H1 (cell line): ENCODE measurements around the gene RETREG3. TPM values are rescaled to one million over a fixed set of nuclear protein-coding genes. Genes with fewer than 3 reads are reported as not detected.

ENCODE experiments used
- ASH2L ChIP-seq: fragments of 200-600, 300-600 bp; sonication (generic); IDR thresholded peaks from one replicate; pipeline ENCODE4 v1.7.1; 2017; ENCODE audit warnings: low read length
- CTBP2 ChIP-seq: IDR thresholded peaks from 2 replicates; pipeline ENCODE4 v1.7.0; 2011; ENCODE audit warnings: borderline replicate concordance, mild to moderate bottlenecking, moderate library complexity, mixed read lengths, low read length; ENCODE audit not compliant: insufficient read depth, insufficient read length
- GABPA ChIP-seq: IDR thresholded peaks from 2 replicates; pipeline ENCODE4 v1.6.1; 2011; ENCODE audit warnings: mild to moderate bottlenecking, low read length, moderate library complexity, borderline replicate concordance; ENCODE audit not compliant: insufficient read depth
- HDAC2 ChIP-seq, 2 experiments: fragments of 300-600 bp in 1 of 2; sonication (generic) in 1 of 2; IDR thresholded peaks; 2 replicates each; pipeline ENCODE4 v1.6.1; 2011 to 2012; ENCODE audit warnings: low read depth in 2 of 2, low read length in 2 of 2, mild to moderate bottlenecking in 2 of 2, moderate library complexity in 2 of 2, borderline replicate concordance in 1 of 2, inconsistent platforms in 1 of 2
- HDAC6 ChIP-seq: IDR thresholded peaks from one replicate; pipeline ENCODE4 v1.7.1; 2012; ENCODE audit warnings: low read depth, mild to moderate bottlenecking, inconsistent platforms, low read length, moderate library complexity
- KDM4A ChIP-seq: IDR thresholded peaks from one replicate; pipeline ENCODE4 v1.7.1; 2012; ENCODE audit warnings: low read depth, mild to moderate bottlenecking, moderate library complexity, low read length, inconsistent platforms; ENCODE audit not compliant: severe bottlenecking
- KDM5A ChIP-seq: fragments of 200-600 bp; IDR thresholded peaks from 2 replicates; pipeline ENCODE4 v1.7.1; 2012; ENCODE audit warnings: mild to moderate bottlenecking, low read length, inconsistent platforms, mixed read lengths
- MAFK ChIP-seq: IDR thresholded peaks from 2 replicates; pipeline ENCODE4 v1.6.1; 2012; ENCODE audit warnings: low read depth, mild to moderate bottlenecking, improper control_type of control experiment, low read length
- PHF8 ChIP-seq: fragments of 200-600 bp; sonication (generic); conservative IDR thresholded peaks from 2 replicates; pipeline ENCODE4 v1.7.1; 2012; ENCODE audit warnings: low read depth, mild to moderate bottlenecking, inconsistent platforms, low read length, moderate library complexity
- SIN3A ChIP-seq, 2 experiments: IDR thresholded peaks in 1 of 2; conservative IDR thresholded peaks in 1 of 2; 2 replicates each; pipeline ENCODE4 v1.6.1; 2011 to 2012; ENCODE audit warnings: low read length in 2 of 2, improper control_type of control experiment in 1 of 2, low read depth in 1 of 2, mild to moderate bottlenecking in 1 of 2
- polyA plus RNA-seq, 7 experiments: library from polyadenylated mRNA; depleted of rRNA in 3 of 7; stranded (reverse) in 5 of 7; unstranded in 2 of 7; fragments of >200 nt in 5 of 7; fragments of 200-250 nt in 2 of 7; gene quantifications; 1 replicate in 5 of 7; 2 replicates in 1 of 7; 4 replicates in 1 of 7; pipeline versions ENCODE4 v1.2.1 to v1.2.3, GENCODE V29; 2011 to 2013; ENCODE audit warnings: missing spikeins in 2 of 7, mixed read lengths in 2 of 7
- total RNA-seq: library from RNA; stranded (reverse); fragmentation: NEBNext Ultra II Directional; extraction: Animal tissue kit (Norgen Biotek cat#: 25700); gene quantifications from 2 replicates; pipeline ENCODE4 v1.2.1, GENCODE V29; 2021

RETREG3 gene
- total and polyA plus RNA-seq, 2 of the 8 experiments (the other 6 are each of a cell fraction or from before 2014, with no cell fraction given), result 23.7 to 42.6 TPM

DNA sequence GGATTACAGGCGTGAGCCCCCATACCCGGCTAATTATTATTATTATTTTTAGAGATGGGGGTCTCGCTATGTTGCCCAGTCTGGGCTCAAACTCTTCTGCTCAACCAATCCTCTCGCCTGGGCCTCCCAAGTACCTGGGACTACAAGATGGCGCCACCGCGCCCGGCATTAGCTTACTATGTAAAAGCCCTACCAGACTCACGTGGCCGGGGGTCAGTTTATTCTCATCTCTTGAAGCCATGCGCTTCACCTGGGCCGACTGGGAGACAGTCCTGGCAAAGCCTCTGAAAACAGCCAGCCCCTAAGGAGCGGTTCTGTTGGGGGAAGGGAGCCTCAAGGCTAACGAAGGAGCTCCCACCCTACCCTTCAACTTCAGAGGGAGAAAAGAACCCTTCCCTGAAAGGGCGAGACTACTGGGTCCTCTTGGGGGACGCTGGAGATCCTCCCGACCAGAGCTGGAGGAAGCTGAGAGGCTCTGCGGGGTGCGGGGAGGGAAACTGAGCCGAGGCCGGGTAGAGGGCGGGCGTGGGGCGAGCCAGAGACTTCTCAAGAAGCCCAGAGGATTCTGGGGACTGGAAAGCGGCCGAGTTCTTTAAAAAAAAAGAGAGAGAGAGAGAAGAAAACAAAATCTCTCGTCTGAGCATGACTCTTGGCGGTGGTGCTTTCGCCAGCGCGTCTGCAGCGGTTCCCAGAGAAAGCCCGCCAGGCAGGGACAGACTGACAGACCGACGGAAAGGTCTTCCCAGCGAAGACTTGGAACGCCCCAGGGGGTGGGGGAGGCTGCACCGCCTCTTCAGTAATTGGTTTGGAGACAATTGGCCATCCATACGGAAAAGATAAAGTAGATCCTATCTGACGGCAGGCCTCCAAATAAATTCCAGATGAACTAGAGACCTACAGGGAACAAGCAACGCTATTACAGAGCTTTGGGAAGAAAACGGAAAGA lies 44.3 kb upstream of the RETREG3 start (continued):
- TF ChIP-seq CTBP2 (no peak), HDAC2 (IDR thresholded peaks at IDR 0.05; ENCODE audit: borderline replicate concordance in 1 of 2, low read depth in 2 of 2, low read length in 2 of 2) (peak in 1 of 2 experiments; percentile 33; a peak in 1 of 4 replicates), SIN3A (conservative IDR thresholded peaks at IDR 0.05 in 1 of 2, IDR thresholded peaks at IDR 0.05 in 1 of 2; ENCODE audit: low read depth in 1 of 2, low read length in 2 of 2) (0 out of 4 replicates have a peak, but pooled peaks of 1 of the 2 experiments have one; percentile 27), KDM5A (no peak), KDM4A (peak; percentile 23), MAFK (no peak), HDAC6 (no peak), ASH2L (peak; percentile 73), PHF8 (0 out of 2 replicates have a peak, but pooled peaks have one; percentile 29), GABPA (no peak)
